SK-N-SH (cell line): ENCODE results near the gene APRT. TPM values are rescaled to one million over a fixed set of nuclear protein-coding genes. Genes with fewer than 3 reads are reported as not detected.

Source experiments
- CTCF ChIA-PET: fragments of 300-600, 350-600 bp; formaldehyde crosslinking; extraction: SDS; loops from one replicate; lab custom pipeline; 2021; lab: Yijun Ruan, JAX
- POLR2A ChIA-PET: fragments of 350-600 bp; sonication (Branson Sonifier 250); formaldehyde crosslinking; extraction: SDS; loops from one replicate; lab custom pipeline; 2020; ENCODE audit warnings: antibody characterized with exemption, inconsistent platforms; lab: Yijun Ruan, JAX
- DNase-seq: peaks from one replicate; pipeline ENCODE4 v3.0.0; 2012
- H2AFZ ChIP-seq: fragments of 200-600 bp; sonication (generic); 2 replicates; pipeline ENCODE4 v1.8.1; 2016; ENCODE audit warnings: antibody characterized with exemption, mild to moderate bottlenecking, low read depth
- H3F3A ChIP-seq: fragments of 200-600 bp; sonication (generic); replicated peaks from 2 replicates; pipeline ENCODE3; 2016; ENCODE audit warnings: antibody characterized with exemption, mild to moderate bottlenecking; ENCODE audit not compliant: insufficient read depth
- H3K27ac ChIP-seq, 2 experiments: fragments of 200-500 bp in 1 of 2; fragments of 200-600 bp in 1 of 2; sonication (Bioruptor generic) in 1 of 2; sonication (generic), shearing (Covaris generic) in 1 of 2; 2 replicates each; pipeline versions ENCODE4 v1.5.1 to v1.6.1; 2014 to 2016; ENCODE audit warnings: low read depth in 2 of 2, inconsistent platforms in 1 of 2, low read length in 1 of 2, mild to moderate bottlenecking in 1 of 2, mixed read lengths in 1 of 2
- H3K27me3 ChIP-seq: fragments of 200-600 bp; sonication (generic), shearing (Covaris generic); 2 replicates; pipeline ENCODE4 v1.6.1; 2016; ENCODE audit warnings: mixed run types; ENCODE audit not compliant: insufficient read depth
- H3K36me3 ChIP-seq, 2 experiments: fragments of 200-500 bp in 1 of 2; fragments of 200-600 bp in 1 of 2; sonication (Bioruptor generic) in 1 of 2; sonication (generic) in 1 of 2; replicated peaks in 1 of 2; 2 replicates each; pipeline versions ENCODE3 to v1.5.1; 2014 to 2016; ENCODE audit warnings: low read length in 1 of 2, mild to moderate bottlenecking in 1 of 2; ENCODE audit not compliant: insufficient read depth in 2 of 2, control insufficient read depth in 1 of 2
- H3K4me1 ChIP-seq, 2 experiments: fragments of 200-500 bp in 1 of 2; fragments of 200-600 bp in 1 of 2; sonication (Bioruptor generic) in 1 of 2; sonication (generic), shearing (Covaris generic) in 1 of 2; 2 replicates each; pipeline versions ENCODE4 v1.5.1 to v1.6.1; 2014 to 2016; ENCODE audit warnings: low read depth in 1 of 2, low read length in 1 of 2, mixed run types in 1 of 2; ENCODE audit not compliant: insufficient read depth in 2 of 2, control insufficient read depth in 1 of 2
- H3K4me2 ChIP-seq: fragments of 200-600 bp; sonication (generic), shearing (Covaris generic); 2 replicates; pipeline ENCODE4 v1.6.1; 2017; ENCODE audit warnings: mixed run types
- H3K4me3 ChIP-seq, 2 experiments: fragments of 200-500 bp in 1 of 2; fragments of 200-600 bp in 1 of 2; sonication (Bioruptor generic) in 1 of 2; sonication (generic), shearing (Covaris generic) in 1 of 2; 2 replicates each; pipeline versions ENCODE4 v1.5.1 to v1.8.1; 2014 to 2016; ENCODE audit warnings: low read depth in 2 of 2, inconsistent platforms in 1 of 2, low read length in 1 of 2, mild to moderate bottlenecking in 1 of 2, mixed read lengths in 1 of 2, moderate library complexity in 1 of 2
- H3K79me2 ChIP-seq: fragments of 200-600 bp; sonication (generic); 2 replicates; pipeline ENCODE4 v1.8.1; 2017; ENCODE audit warnings: mild to moderate bottlenecking; ENCODE audit not compliant: insufficient read depth
- H3K9ac ChIP-seq: fragments of 200-600 bp; sonication (generic); 2 replicates; pipeline ENCODE4 v1.6.1; 2017; ENCODE audit warnings: mixed run types
- H3K9me2 ChIP-seq: fragments of 200-600 bp; sonication (generic); 2 replicates; pipeline ENCODE4 v1.6.1; 2017; ENCODE audit warnings: mixed run types
- H3K9me3 ChIP-seq: fragments of 200-600 bp; sonication (generic); 2 replicates; pipeline ENCODE4 v1.6.1; 2017; ENCODE audit warnings: mixed run types, mild to moderate bottlenecking, moderate library complexity
- H4K20me1 ChIP-seq: fragments of 200-600 bp; sonication (generic); 2 replicates; pipeline ENCODE4 v1.6.1; 2017; ENCODE audit warnings: mild to moderate bottlenecking, mixed run types; ENCODE audit not compliant: insufficient read depth
- FOXJ3 ChIP-seq: sonication (generic); formaldehyde crosslinking; IDR thresholded peaks from 2 replicates; pipeline ENCODE4 v1.5.1; 2020; ENCODE audit warnings: mild to moderate bottlenecking, missing genetic modification reagents
- JUND ChIP-seq: IDR thresholded peaks from 2 replicates; pipeline ENCODE4 v1.4.0; 2012
- MXI1 ChIP-seq: IDR thresholded peaks from 2 replicates; pipeline ENCODE4 v1.6.1; 2012; ENCODE audit warnings: mild to moderate bottlenecking, low read depth, low read length, improper control_type of control experiment
- RAD21 ChIP-seq: IDR thresholded peaks from 2 replicates; pipeline ENCODE4 v1.6.1; 2012; ENCODE audit warnings: mild to moderate bottlenecking, low read length
- RFX5 ChIP-seq: IDR thresholded peaks from 2 replicates; pipeline ENCODE4 v1.6.1; 2012; ENCODE audit warnings: mild to moderate bottlenecking, improper control_type of control experiment, low read length
- TCF12 ChIP-seq: IDR thresholded peaks from 2 replicates; pipeline ENCODE4 v1.4.0; 2012
- ZBTB33 ChIP-seq: IDR thresholded peaks from 2 replicates; pipeline ENCODE4 v1.4.0; 2012; ENCODE audit warnings: low read depth, borderline replicate concordance
- WGBS: methylation state at CpG from one replicate; pipeline ENCODE4 v1.1.6; 2017; ENCODE audit warnings: low lambda C conversion rate; 5-methylcytosine and 5-hydroxymethylcytosine counted together
- polyA plus RNA-seq, 3 experiments: library from polyadenylated mRNA; depleted of rRNA; stranded (reverse); fragments of >200 nt; gene quantifications; 2 replicates each; pipeline ENCODE4 v1.2.3, GENCODE V29; 2012
- TF ChIP-seq, protein P1 (sequence below): fragments of 150-350 bp; IDR thresholded peaks from 2 replicates; pipeline ENCODE4 v1.6.1; 2016; ENCODE audit warnings: mild to moderate bottlenecking, low read depth, low read length
- TF ChIP-seq, protein P2 (sequence below): fragments of 200-600 bp; sonication (generic); IDR thresholded peaks from 2 replicates; pipeline ENCODE4 v1.6.1; 2017; ENCODE audit warnings: antibody characterized with exemption, mild to moderate bottlenecking, moderate library complexity

The APRT gene
- polyA plus RNA-seq, 1 of the 3 experiments (the other 2 are of a cell fraction): 192 TPM

DNA sequence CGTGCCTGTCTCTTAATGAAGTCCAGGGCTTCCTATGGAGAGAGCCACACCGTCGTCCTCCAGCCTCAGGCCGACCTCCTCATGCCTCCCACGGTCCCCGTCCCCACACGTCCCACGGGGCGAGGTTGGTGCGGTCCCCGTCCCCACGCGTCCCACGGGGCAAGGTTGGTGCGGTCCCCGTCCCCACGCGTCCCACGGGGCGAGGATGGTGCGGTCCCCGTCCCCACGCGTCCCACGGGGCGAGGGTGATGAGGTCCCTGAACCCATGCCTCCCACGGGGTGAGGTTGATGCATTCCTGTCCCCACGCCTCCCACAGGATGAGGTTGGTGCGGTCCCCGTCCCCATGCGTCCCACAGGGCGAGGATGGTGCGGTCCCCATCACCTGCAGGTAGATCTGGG, 24.1 kb upstream of the APRT start:
- Histone ChIP-seq H3K4me3 (no peak overlapping the region), H3K9me2 (no peaks in the 10 kb centered on the region), H3K27me3 (no peaks in the 10 kb centered on the region), H4K20me1 (no peaks in the 10 kb centered on the region), H3K36me3 (peaks cover 0 to 18% of the 10 kb centered on the region in 2 experiments), H3K4me1 (no peaks in the 10 kb centered on the region), H3K9me3 (no peaks in the 10 kb centered on the region), H2AFZ (no peak overlapping the region), H3K4me2 (no peak overlapping the region), H3K9ac (no peak overlapping the region), H3K27ac (no peak overlapping the region), H3K79me2 (no peaks in the 10 kb centered on the region), H3F3A (no peaks in the 10 kb centered on the region)
- TF ChIP-seq RFX5 (no peak), FOXJ3 (CRISPR knock-in tag) (no peak), ZBTB33 (no peak), MXI1 (no peak), JUND (no peak)
- TF ChIP-seq, protein P1, sequence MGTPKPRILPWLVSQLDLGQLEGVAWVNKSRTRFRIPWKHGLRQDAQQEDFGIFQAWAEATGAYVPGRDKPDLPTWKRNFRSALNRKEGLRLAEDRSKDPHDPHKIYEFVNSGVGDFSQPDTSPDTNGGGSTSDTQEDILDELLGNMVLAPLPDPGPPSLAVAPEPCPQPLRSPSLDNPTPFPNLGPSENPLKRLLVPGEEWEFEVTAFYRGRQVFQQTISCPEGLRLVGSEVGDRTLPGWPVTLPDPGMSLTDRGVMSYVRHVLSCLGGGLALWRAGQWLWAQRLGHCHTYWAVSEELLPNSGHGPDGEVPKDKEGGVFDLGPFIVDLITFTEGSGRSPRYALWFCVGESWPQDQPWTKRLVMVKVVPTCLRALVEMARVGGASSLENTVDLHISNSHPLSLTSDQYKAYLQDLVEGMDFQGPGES: no peak
- CTCF ChIA-PET: no interaction called here
- DNase-seq: no peak
- POLR2A ChIA-PET: no interaction called here
- 89% methylated on average over 20 of the region's 33 CpGs for WGBS

GRCh38 chr16:88835383-88835782, 23.7 kb upstream of the APRT start:
- H3K9me3 ChIP-seq: no peaks in the 10 kb centered on the region
- peaks cover 0 to 18% of the 10 kb centered on the region in 2 experiments for H3K36me3 ChIP-seq
- no peaks in the 10 kb centered on the region for H4K20me1 ChIP-seq
- no peaks in the 10 kb centered on the region for H3K27me3 ChIP-seq
- H2AFZ ChIP-seq: no peak overlapping the region
- no peak overlapping the region for H3K9ac ChIP-seq
- POLR2A ChIA-PET: no interaction called here
- no peak overlapping the region for H3K4me3 ChIP-seq
- no peaks in the 10 kb centered on the region for H3K9me2 ChIP-seq
- H3F3A ChIP-seq: no peaks in the 10 kb centered on the region
- WGBS: 80% methylated on average over 6 of the region's 11 CpGs
- no peaks in the 10 kb centered on the region for H3K79me2 ChIP-seq
- DNase-seq: no peak
- H3K4me1 ChIP-seq: no peaks in the 10 kb centered on the region
- H3K27ac ChIP-seq: no peak overlapping the region
- no peak overlapping the region for H3K4me2 ChIP-seq
- CTCF ChIA-PET: no interaction called here
- TF ChIP-seq, protein P2, sequence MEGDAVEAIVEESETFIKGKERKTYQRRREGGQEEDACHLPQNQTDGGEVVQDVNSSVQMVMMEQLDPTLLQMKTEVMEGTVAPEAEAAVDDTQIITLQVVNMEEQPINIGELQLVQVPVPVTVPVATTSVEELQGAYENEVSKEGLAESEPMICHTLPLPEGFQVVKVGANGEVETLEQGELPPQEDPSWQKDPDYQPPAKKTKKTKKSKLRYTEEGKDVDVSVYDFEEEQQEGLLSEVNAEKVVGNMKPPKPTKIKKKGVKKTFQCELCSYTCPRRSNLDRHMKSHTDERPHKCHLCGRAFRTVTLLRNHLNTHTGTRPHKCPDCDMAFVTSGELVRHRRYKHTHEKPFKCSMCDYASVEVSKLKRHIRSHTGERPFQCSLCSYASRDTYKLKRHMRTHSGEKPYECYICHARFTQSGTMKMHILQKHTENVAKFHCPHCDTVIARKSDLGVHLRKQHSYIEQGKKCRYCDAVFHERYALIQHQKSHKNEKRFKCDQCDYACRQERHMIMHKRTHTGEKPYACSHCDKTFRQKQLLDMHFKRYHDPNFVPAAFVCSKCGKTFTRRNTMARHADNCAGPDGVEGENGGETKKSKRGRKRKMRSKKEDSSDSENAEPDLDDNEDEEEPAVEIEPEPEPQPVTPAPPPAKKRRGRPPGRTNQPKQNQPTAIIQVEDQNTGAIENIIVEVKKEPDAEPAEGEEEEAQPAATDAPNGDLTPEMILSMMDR: no peak
- no peak for TF ChIP-seq RAD21
- TF ChIP-seq TCF12: no peak
